Spleen (tissue), 13 donors: ENCODE measurements around the gene PTH1R. TPM values are rescaled to one million over a fixed set of nuclear protein-coding genes. Genes with fewer than 3 reads are reported as not detected.

Source experiments
- DNase-seq: peaks from one replicate; pipeline ENCODE4 v3.0.0-alpha.2; 2020
- H3K27ac ChIP-seq, 8 donors: fragments of 200-600 bp; sonication (generic) in 7 of 8; 1 replicate in 4 of 8; 2 replicates in 4 of 8; pipeline versions ENCODE4 v1.5.0 to v1.8.0; 2016 to 2021; ENCODE audit warnings: inconsistent platforms in 4 of 8, mild to moderate bottlenecking in 4 of 8, moderate library complexity in 1 of 8
- H3K27me3 ChIP-seq, 7 donors: fragments of 200-600 bp; sonication (generic) in 6 of 7; replicated peaks in 1 of 7; 1 replicate in 4 of 7; 2 replicates in 3 of 7; pipeline versions ENCODE4 v1.5.0 to v1.8.0; 2016 to 2021; ENCODE audit warnings: inconsistent platforms in 3 of 7, mild to moderate bottlenecking in 1 of 7
- H3K36me3 ChIP-seq, 6 donors: fragments of 200-600 bp; sonication (generic) in 5 of 6; 1 replicate in 4 of 6; 2 replicates in 2 of 6; pipeline versions ENCODE4 v1.5.0 to v1.8.0; 2016 to 2021; ENCODE audit warnings: inconsistent platforms in 2 of 6
- H3K4me1 ChIP-seq, 6 donors: fragments of 200-600 bp; sonication (generic) in 5 of 6; 1 replicate in 3 of 6; 2 replicates in 3 of 6; pipeline versions ENCODE4 v1.5.0 to v1.8.0; 2016 to 2021; ENCODE audit warnings: inconsistent platforms in 3 of 6
- H3K4me3 ChIP-seq, 8 donors: fragments of 200-600 bp; sonication (generic) in 7 of 8; 1 replicate in 4 of 8; 2 replicates in 4 of 8; pipeline versions ENCODE4 v1.5.0 to v1.8.0; 2016 to 2021; ENCODE audit warnings: inconsistent platforms in 4 of 8, mild to moderate bottlenecking in 4 of 8, moderate library complexity in 2 of 8
- H3K9me3 ChIP-seq, 8 donors: fragments of 200-600 bp; sonication (generic) in 7 of 8; 1 replicate in 4 of 8; 2 replicates in 4 of 8; pipeline versions ENCODE4 v1.5.0 to v1.8.0; 2016 to 2021; ENCODE audit warnings: inconsistent platforms in 4 of 8
- POLR2A ChIP-seq, 3 donors: fragments of 450-650 bp; IDR thresholded peaks; one replicate each; pipeline ENCODE4 v1.5.1; 2017; ENCODE audit warnings: antibody characterized with exemption in 3 of 3, mild to moderate bottlenecking in 1 of 3
- POLR2AphosphoS5 ChIP-seq, 3 donors: sonication (generic); formaldehyde crosslinking; IDR thresholded peaks; one replicate each; pipeline ENCODE4 v1.5.1; 2017; ENCODE audit warnings: antibody characterized with exemption in 3 of 3
- WGBS, 5 donors: extraction: QIAGEN DNeasy Blood & Tissue Kit in 3 of 5; methylation state at CpG; one replicate each; pipeline versions ENCODE4 v1.1.5 to v1.1.7; 2013 to 2018; 5-methylcytosine and 5-hydroxymethylcytosine counted together
- intact Hi-C: fragments of 100-400 bp; cut with DNase I; formaldehyde crosslinking; loops from one replicate; pipeline ENCODE4 v1.15.0; 2023; ENCODE audit warnings: low total_unique reads
- long read RNA-seq, 2 donors: transcript quantifications; one replicate each; lab custom pipeline, GENCODE V29; 2026
- polyA plus RNA-seq, 3 donors: library from polyadenylated mRNA; stranded (reverse); fragments of 200-250 nt; gene quantifications; one replicate each; pipeline ENCODE4 v1.2.1, GENCODE V29; 2013
- total RNA-seq, 7 donors: library from RNA; depleted of rRNA in 3 of 7; stranded (reverse); fragments of >200 nt in 3 of 7; fragmentation: NEBNext Ultra II Directional in 4 of 7; extraction: Animal tissue kit (Norgen Biotek cat#: 25700) in 4 of 7; gene quantifications; one replicate each; pipeline versions ENCODE4 v1.1.0 to v1.2.1, GENCODE V29; 2016 to 2021
- TF ChIP-seq, protein P1 (sequence below), 11 experiments: fragments of 200-600 bp in 7 of 11; fragments of 450-650 bp in 4 of 11; sonication (generic) in 4 of 11; IDR thresholded peaks in 8 of 11; conservative IDR thresholded peaks in 3 of 11; 1 replicate in 7 of 11; 2 replicates in 4 of 11; pipeline versions ENCODE4 v1.4.0 to v1.8.0; 2016 to 2021; ENCODE audit warnings: antibody characterized with exemption in 11 of 11, inconsistent platforms in 4 of 11, mild to moderate bottlenecking in 1 of 11
- donor health status: healthy with polysubstance abuse.
- donor health status: DM: no; HTN: no; CAD: no; lungs with moderate emphysema.
- donor health status: DM: no; HTN: no; CAD: no.
- donor health status: Bipolar disorder and iron deficiency.
- donor health status: healthy.
- donor health status: DM: no; HTN: no; CAD: no.
- donor health status: DM: yes; HTN: yes; CAD: no.

The PTH1R gene
- total RNA-seq: 10 to 100 TPM in 6 of 7 donors, 1 to 10 TPM in 1; 5.1 to 38.7 (median 21.9) TPM
- 100 to 1,000 TPM in 1 of 3 donors, 10 to 100 TPM in 2; 61.8 to 190 (median 67.1) TPM for polyA plus RNA-seq
- long read RNA-seq, donor 1, partial matches to known transcripts: 0 of 2 reads
- long read RNA-seq, donor 1, other reads (novel, unspliced or antisense): 0 of 2 reads
- long read RNA-seq, donor 2, partial matches to known transcripts: 0 of 3 reads
- long read RNA-seq, donor 2, other reads (novel, unspliced or antisense): 0 of 3 reads

DNA sequence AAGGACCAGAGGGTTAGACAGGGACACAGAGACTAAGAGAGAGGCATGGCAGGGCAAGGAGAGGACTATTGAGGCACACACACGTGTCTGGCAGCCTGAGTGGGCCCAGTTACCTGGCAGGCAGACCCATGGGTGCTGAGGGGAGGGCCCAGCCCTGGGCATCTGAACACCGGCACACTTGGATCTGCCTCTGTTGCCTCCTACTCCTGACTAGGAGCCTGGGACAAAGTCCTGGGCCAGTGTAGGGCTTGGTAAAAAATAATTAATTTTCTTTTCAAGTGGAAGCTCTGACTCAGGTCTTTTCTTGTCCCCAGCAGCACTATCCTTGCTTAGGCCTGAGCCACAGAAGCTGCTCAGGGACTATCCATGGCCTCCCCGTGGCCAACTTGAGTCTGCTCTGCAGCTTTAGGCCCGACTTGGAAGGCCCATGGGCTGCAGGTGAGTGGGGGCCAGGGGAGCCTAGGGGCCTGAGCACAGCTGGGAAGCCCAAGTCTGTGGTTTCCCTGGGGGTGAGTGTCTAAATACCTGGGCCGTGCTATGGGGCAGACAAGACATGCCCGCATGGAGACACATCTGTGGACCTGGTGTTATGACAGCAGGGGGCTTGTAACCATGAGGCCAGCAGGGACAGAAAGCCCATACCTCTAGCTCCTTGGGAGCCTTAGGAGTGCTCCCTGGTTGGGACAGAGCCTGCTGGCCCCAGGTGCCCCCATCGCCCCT lies at the start of gene PTH1R:
TSS of gene PTH1R (plus strand) at position 316 of the 720 bp plus-strand sequence. CDS start 5,839 bp downstream, outside the sequence.
- H3K36me3 ChIP-seq: no peaks in the 10 kb centered on the region
- peaks cover 0 to 34% (median 21%) of the 10 kb centered on the region in 7 donors for H3K27me3 ChIP-seq
- 78 to 90% (median 85%) methylated on average over 7 of the region's 7 CpGs for WGBS, 5 donors
- H3K4me3 ChIP-seq: no peak within 1 kb of the TSS
- H3K4me1 ChIP-seq: peaks cover 14 to 66% (median 45%) of the 10 kb centered on the region in 6 donors
- H3K27ac ChIP-seq: peak within 1 kb of the TSS in 2 of 8 donors; percentile 18
- intact Hi-C loops: no loop called here
- DNase-seq: no peak
- no peaks in the 10 kb centered on the region for H3K9me3 ChIP-seq
- no peak for TF ChIP-seq POLR2A (IDR thresholded peaks at IDR 0.05)
- TF ChIP-seq, protein P1, sequence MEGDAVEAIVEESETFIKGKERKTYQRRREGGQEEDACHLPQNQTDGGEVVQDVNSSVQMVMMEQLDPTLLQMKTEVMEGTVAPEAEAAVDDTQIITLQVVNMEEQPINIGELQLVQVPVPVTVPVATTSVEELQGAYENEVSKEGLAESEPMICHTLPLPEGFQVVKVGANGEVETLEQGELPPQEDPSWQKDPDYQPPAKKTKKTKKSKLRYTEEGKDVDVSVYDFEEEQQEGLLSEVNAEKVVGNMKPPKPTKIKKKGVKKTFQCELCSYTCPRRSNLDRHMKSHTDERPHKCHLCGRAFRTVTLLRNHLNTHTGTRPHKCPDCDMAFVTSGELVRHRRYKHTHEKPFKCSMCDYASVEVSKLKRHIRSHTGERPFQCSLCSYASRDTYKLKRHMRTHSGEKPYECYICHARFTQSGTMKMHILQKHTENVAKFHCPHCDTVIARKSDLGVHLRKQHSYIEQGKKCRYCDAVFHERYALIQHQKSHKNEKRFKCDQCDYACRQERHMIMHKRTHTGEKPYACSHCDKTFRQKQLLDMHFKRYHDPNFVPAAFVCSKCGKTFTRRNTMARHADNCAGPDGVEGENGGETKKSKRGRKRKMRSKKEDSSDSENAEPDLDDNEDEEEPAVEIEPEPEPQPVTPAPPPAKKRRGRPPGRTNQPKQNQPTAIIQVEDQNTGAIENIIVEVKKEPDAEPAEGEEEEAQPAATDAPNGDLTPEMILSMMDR (IDR thresholded peaks at IDR 0.05 in 8 of 11, conservative IDR thresholded peaks at IDR 0.05 in 3 of 11): no peak
- no peak for TF ChIP-seq POLR2AphosphoS5 (IDR thresholded peaks at IDR 0.05)

DNA sequence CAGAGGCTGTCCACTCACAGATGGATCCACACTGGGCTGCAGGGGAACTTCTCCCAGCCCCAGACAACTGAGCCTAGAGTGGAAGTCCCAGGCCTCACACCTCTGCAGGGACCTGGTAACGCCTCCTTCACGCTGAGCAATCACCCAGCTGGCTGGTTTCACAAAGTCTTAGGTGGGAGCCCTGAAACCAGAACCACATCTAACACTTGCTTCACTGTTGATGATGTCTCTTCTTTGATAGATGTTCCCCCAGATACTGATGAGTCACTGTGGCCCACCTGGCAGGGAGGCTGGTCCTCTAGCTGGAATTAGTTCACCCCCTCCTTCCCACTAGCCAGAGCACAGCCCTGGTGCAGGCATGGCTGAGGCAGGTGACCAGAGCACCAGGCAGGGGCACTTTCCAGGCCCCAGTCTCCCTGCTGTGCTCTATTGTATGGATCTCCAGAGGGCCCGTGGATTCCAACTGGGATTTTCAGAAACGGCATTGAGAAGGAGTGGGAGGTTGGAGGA lies 47.8 kb upstream of the PTH1R start:
- Histone ChIP-seq H3K27ac (no peak overlapping the region), H3K36me3 (no peaks in the 10 kb centered on the region), H3K27me3 (no peaks in the 10 kb centered on the region), H3K4me3 (no peak overlapping the region), H3K9me3 (no peaks in the 10 kb centered on the region), H3K4me1 (no peaks in the 10 kb centered on the region)
- no peak for DNase-seq
- intact Hi-C loops: no loop called here
- WGBS, 5 donors: 65 to 74% (median 71%) methylated on average over 4 of the region's 4 CpGs
- TF ChIP-seq POLR2AphosphoS5 (IDR thresholded peaks at IDR 0.05): no peak
- no peak for TF ChIP-seq POLR2A (IDR thresholded peaks at IDR 0.05)
- TF ChIP-seq, protein P1 (IDR thresholded peaks at IDR 0.05 in 8 of 11, conservative IDR thresholded peaks at IDR 0.05 in 3 of 11): no peak

DNA sequence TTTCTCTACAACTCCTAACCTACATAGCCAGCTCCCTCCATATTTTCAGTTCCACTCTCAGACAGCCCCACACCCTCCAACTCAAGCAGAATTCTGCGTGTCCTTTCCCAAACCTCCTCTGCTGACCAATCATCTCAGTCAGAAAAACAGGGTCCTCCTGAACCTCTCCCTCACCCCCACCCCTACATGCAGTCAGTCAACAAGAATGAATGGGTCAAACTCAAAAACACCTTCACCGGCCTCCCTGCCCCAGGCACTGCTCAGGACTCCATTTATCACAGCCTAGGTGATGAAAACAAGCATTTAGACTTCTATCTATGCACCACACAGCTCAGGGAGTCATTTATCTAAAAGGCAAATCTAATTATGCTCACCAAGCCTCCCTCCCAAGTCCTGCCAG lies 46.7 kb upstream of the PTH1R start:
- WGBS, 5 donors: 84 to 93% (median 91%) methylated on average over 2 of the region's 2 CpGs
- no peak overlapping the region for H3K27ac ChIP-seq
- H3K4me1 ChIP-seq: no peaks in the 10 kb centered on the region
- intact Hi-C loops: no loop called here
- H3K4me3 ChIP-seq: no peak overlapping the region
- H3K27me3 ChIP-seq: no peaks in the 10 kb centered on the region
- no peaks in the 10 kb centered on the region for H3K36me3 ChIP-seq
- H3K9me3 ChIP-seq: no peaks in the 10 kb centered on the region
- TF ChIP-seq, protein P1 (IDR thresholded peaks at IDR 0.05 in 8 of 11, conservative IDR thresholded peaks at IDR 0.05 in 3 of 11): no peak
- no peak for DNase-seq

DNA sequence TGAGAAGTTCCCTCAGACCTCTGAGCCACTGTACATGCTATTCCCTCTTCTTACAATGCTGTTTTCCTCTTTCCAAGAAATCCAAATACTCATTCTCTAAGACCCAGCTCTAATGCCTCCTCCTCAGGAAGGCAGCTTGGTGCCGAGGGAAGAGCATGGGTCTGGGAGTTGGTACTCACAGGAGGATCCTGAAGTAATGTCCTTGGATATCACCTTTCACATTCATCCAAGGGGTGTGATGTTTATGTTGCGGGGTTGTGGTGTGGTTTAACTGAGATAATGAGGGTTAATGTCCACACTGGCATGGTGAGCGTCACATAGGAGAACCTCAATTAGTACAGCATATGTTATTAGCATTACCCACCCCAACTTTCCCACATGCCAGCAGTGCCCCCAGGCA lies 46.2 kb upstream of the PTH1R start:
- no peaks in the 10 kb centered on the region for H3K36me3 ChIP-seq
- H3K4me3 ChIP-seq: no peak overlapping the region
- DNase-seq: no peak
- no peaks in the 10 kb centered on the region for H3K9me3 ChIP-seq
- no peaks in the 10 kb centered on the region for H3K4me1 ChIP-seq
- H3K27ac ChIP-seq: no peak overlapping the region
- 92 to 99% (median 95%) methylated on average over 3 of the region's 3 CpGs for WGBS, 5 donors
- no peak for TF ChIP-seq POLR2A (IDR thresholded peaks at IDR 0.05)
- no peak for TF ChIP-seq POLR2AphosphoS5 (IDR thresholded peaks at IDR 0.05)
- TF ChIP-seq, protein P1 (IDR thresholded peaks at IDR 0.05 in 8 of 11, conservative IDR thresholded peaks at IDR 0.05 in 3 of 11): no peak
- intact Hi-C loops: no loop called here
- H3K27me3 ChIP-seq: no peaks in the 10 kb centered on the region
